CD14-positive monocyte (primary cell): ENCODE measurements around the gene CASK. TPM values are rescaled to one million over a fixed set of nuclear protein-coding genes. Genes with fewer than 3 reads are reported as not detected.

Experiments used
- DNase-seq, 3 donors: peaks; one replicate each; pipeline ENCODE4 v3.0.0-alpha.2; 2011 to 2022
- H2AFZ ChIP-seq: 2 replicates; pipeline ENCODE4 v1.6.0; 2012; ENCODE audit warnings: mild to moderate bottlenecking, low read depth, low read length, inconsistent platforms; ENCODE audit not compliant: insufficient read depth, poor library complexity, severe bottlenecking
- H3K27ac ChIP-seq, 2 donors: 1 replicate in 1 of 2; 2 replicates in 1 of 2; pipeline ENCODE4 v1.5.1; 2012 to 2013; ENCODE audit warnings: low read length in 2 of 2, control low read depth in 1 of 2, inconsistent platforms in 1 of 2, low read depth in 1 of 2, mild to moderate bottlenecking in 1 of 2
- H3K27me3 ChIP-seq, 2 donors: one replicate each; pipeline versions ENCODE4 v1.6.0 to v1.6.1; 2011 to 2013; ENCODE audit warnings: low read length in 2 of 2; ENCODE audit not compliant: control insufficient read depth in 2 of 2, insufficient read depth in 2 of 2
- H3K36me3 ChIP-seq, 2 donors: replicated peaks in 1 of 2; 1 replicate in 1 of 2; 2 replicates in 1 of 2; pipeline versions ENCODE4 v1.5.1 to v1.6.1; 2012 to 2013; ENCODE audit warnings: low read length in 2 of 2, control low read depth in 1 of 2, inconsistent platforms in 1 of 2, mild to moderate bottlenecking in 1 of 2; ENCODE audit not compliant: insufficient read depth in 2 of 2, control insufficient read depth in 1 of 2
- H3K4me1 ChIP-seq, 2 donors: 1 replicate in 1 of 2; 2 replicates in 1 of 2; pipeline versions ENCODE4 v1.5.1 to v1.6.1; 2012 to 2013; ENCODE audit warnings: low read length in 2 of 2, control low read depth in 1 of 2, inconsistent platforms in 1 of 2, mild to moderate bottlenecking in 1 of 2, moderate library complexity in 1 of 2; ENCODE audit not compliant: insufficient read depth in 2 of 2, control insufficient read depth in 1 of 2
- H3K4me2 ChIP-seq: replicated peaks from 2 replicates; pipeline ENCODE3; 2012; ENCODE audit warnings: low read length, moderate library complexity, mild to moderate bottlenecking; ENCODE audit not compliant: poor library complexity, severe bottlenecking; ENCODE audit errors: extremely low read depth
- H3K4me3 ChIP-seq, 3 experiments: fragments of 200-600 bp in 1 of 3; sonication (generic) in 1 of 3; replicated peaks in 1 of 3; 1 replicate in 2 of 3; 2 replicates in 1 of 3; pipeline ENCODE4 v1.5.1; 2011 to 2013; ENCODE audit warnings: low read length in 3 of 3, mild to moderate bottlenecking in 3 of 3, control low read depth in 2 of 3, low read depth in 2 of 3, inconsistent platforms in 1 of 3, moderate library complexity in 1 of 3
- H3K79me2 ChIP-seq: 2 replicates; pipeline ENCODE4 v1.6.0; 2012; ENCODE audit warnings: mild to moderate bottlenecking, control low read depth, inconsistent platforms, low read length, moderate library complexity; ENCODE audit not compliant: insufficient read depth
- H3K9ac ChIP-seq: 2 replicates; pipeline ENCODE4 v1.6.0; 2017; ENCODE audit warnings: low read length, mild to moderate bottlenecking; ENCODE audit not compliant: insufficient read depth, poor library complexity, severe bottlenecking
- H3K9me3 ChIP-seq, 2 donors: replicated peaks in 1 of 2; 1 replicate in 1 of 2; 2 replicates in 1 of 2; pipeline versions ENCODE4 v1.5.1 to v1.6.1; 2012 to 2013; ENCODE audit warnings: low read length in 2 of 2, control low read depth in 1 of 2; ENCODE audit not compliant: control insufficient read depth in 1 of 2, insufficient read depth in 1 of 2
- H4K20me1 ChIP-seq: 2 replicates; pipeline ENCODE4 v1.6.0; 2012; ENCODE audit warnings: mild to moderate bottlenecking, low read length, control low read depth, moderate library complexity; ENCODE audit not compliant: insufficient read depth
- H3K27ac Mint-ChIP-seq, 7 donors: one replicate each; pipeline ENCODE4 v1.8.0; 2020; ENCODE audit warnings: mild to moderate bottlenecking in 7 of 7, mixed read lengths in 7 of 7, moderate library complexity in 6 of 7, inconsistent platforms in 2 of 7
- H3K27me3 Mint-ChIP-seq, 3 donors: one replicate each; pipeline ENCODE4 v1.8.0; 2021 to 2022; ENCODE audit warnings: low read depth in 3 of 3, mild to moderate bottlenecking in 3 of 3, mixed read lengths in 3 of 3, moderate library complexity in 3 of 3, inconsistent platforms in 1 of 3
- H3K36me3 Mint-ChIP-seq, 2 donors: one replicate each; pipeline ENCODE4 v1.8.0; 2020; ENCODE audit warnings: mixed read lengths in 2 of 2, inconsistent platforms in 1 of 2, mild to moderate bottlenecking in 1 of 2
- H3K4me1 Mint-ChIP-seq: one replicate; pipeline ENCODE4 v1.8.0; 2020; ENCODE audit warnings: mild to moderate bottlenecking, mixed read lengths
- H3K4me3 Mint-ChIP-seq, 2 donors: one replicate each; pipeline ENCODE4 v1.8.0; 2020; ENCODE audit warnings: mild to moderate bottlenecking in 2 of 2, mixed read lengths in 2 of 2, moderate library complexity in 1 of 2
- H3K9me3 Mint-ChIP-seq, 7 donors: one replicate each; pipeline ENCODE4 v1.8.0; 2020 to 2022; ENCODE audit warnings: mixed read lengths in 7 of 7, mild to moderate bottlenecking in 6 of 7, moderate library complexity in 6 of 7, inconsistent platforms in 2 of 7
- CTCF ChIP-seq: fragments of 200-600 bp; IDR thresholded peaks from one replicate; pipeline ENCODE4 v1.8.0; 2022; ENCODE audit warnings: antibody characterized with exemption, mild to moderate bottlenecking
- WGBS: methylation state at CpG from one replicate; pipeline ENCODE4 v1.1.5; 2013; ENCODE audit warnings: missing lambda C conversion rate; ENCODE audit not compliant: insufficient coverage; 5-methylcytosine and 5-hydroxymethylcytosine counted together
- intact Hi-C, 2 donors: fragments of 100-400 bp; cut with micrococcal nuclease; formaldehyde crosslinking; loops; one replicate each; pipeline versions ENCODE4 v1.15.0 to v1.15.1; 2023
- polyA plus RNA-seq, 3 donors: library from polyadenylated mRNA; depleted of rRNA in 1 of 3; unstranded in 2 of 3; stranded (reverse) in 1 of 3; fragments of 300-500 nt in 2 of 3; fragments of >200 nt in 1 of 3; fragmentation: Illumina TruSeq in 2 of 3; gene quantifications; 1 replicate in 2 of 3; 2 replicates in 1 of 3; pipeline ENCODE4 v1.2.3, GENCODE V29; 2012 to 2021

The CASK gene
- polyA plus RNA-seq, 3 donors = 0.48 to 7.4 (median 2.5) TPM

GRCh38 chrX:41591906-41592305, 331.4 kb downstream of the CASK start:
- no peak overlapping the region for H3K27ac Mint-ChIP-seq
- H3K27me3 ChIP-seq = peaks cover 0 to 5% of the 10 kb centered on the region in 2 donors
- WGBS = 100% methylated on average over 2 of the region's 4 CpGs
- H2AFZ ChIP-seq = no peak overlapping the region
- H3K4me1 Mint-ChIP-seq = no peaks in the 10 kb centered on the region
- no peak for DNase-seq
- no peaks in the 10 kb centered on the region for H3K9me3 ChIP-seq
- H3K27ac ChIP-seq = no peak overlapping the region
- no peaks in the 10 kb centered on the region for H3K79me2 ChIP-seq
- TF ChIP-seq CTCF = no peak
- H3K36me3 Mint-ChIP-seq = no peaks in the 10 kb centered on the region
- H3K4me1 ChIP-seq = no peaks in the 10 kb centered on the region
- no peaks in the 10 kb centered on the region for H3K9me3 Mint-ChIP-seq
- H3K4me2 ChIP-seq = no peak overlapping the region
- H3K4me3 ChIP-seq = no peak overlapping the region
- H3K9ac ChIP-seq = no peak overlapping the region
- intact Hi-C loops = no loop called here
- H4K20me1 ChIP-seq = no peaks in the 10 kb centered on the region
- no peaks in the 10 kb centered on the region for H3K36me3 ChIP-seq
- peaks cover 0 to 9% (median 0%) of the 10 kb centered on the region in 3 donors for H3K27me3 Mint-ChIP-seq
- H3K4me3 Mint-ChIP-seq = no peak overlapping the region

- Histone ChIP-seq H3K4me2 (no peak overlapping the region), H3K27me3 (peaks cover 0 to 5% of the 10 kb centered on the region in 2 donors), H3K36me3 (no peaks in the 10 kb centered on the region), H4K20me1 (no peaks in the 10 kb centered on the region), H2AFZ (no peak overlapping the region), H3K9ac (no peak overlapping the region), H3K4me1 (no peaks in the 10 kb centered on the region), H3K27ac (no peak overlapping the region), H3K9me3 (no peaks in the 10 kb centered on the region), H3K79me2 (no peaks in the 10 kb centered on the region), H3K4me3 (no peak overlapping the region)
- intact Hi-C loops = no loop called here
- WGBS = no CpG with 5 or more reads among the region's 3 CpGs
- TF ChIP-seq CTCF = no peak
- Mint-ChIP-seq H3K4me3 (no peak overlapping the region), H3K4me1 (no peaks in the 10 kb centered on the region), H3K27ac (no peak overlapping the region), H3K27me3 (peaks cover 0 to 9% (median 0%) of the 10 kb centered on the region in 3 donors), H3K36me3 (peaks cover 0 to 2% of the 10 kb centered on the region in 2 donors), H3K9me3 (no peaks in the 10 kb centered on the region)
- no peak for DNase-seq
These were observed 332.7 kb downstream of the CASK start for GRCh38 chrX:41590641-41591040.
